Measurements from ENCODE around the gene RYR2.

Gene RYR2

DNA sequence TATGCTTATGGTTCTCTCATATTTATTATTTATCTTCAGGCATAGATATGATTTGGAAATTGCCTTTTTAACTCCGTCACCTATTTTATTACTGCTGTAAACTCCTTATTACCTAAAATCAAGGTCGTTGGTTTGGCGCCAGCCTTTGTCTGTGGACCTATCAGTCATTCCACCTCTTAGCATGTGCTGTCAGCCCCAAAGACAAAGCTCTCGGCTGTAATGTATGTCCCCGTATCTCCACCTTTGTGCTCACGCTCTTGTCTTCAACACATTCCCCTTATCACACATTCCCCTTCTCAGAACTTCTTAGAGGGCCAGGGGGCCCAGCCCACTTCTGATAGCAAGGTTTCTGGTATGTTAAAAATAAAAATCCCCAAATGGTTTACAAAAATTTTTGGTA lies 342.2 kb downstream of the RYR2 start:
- DNase-seq = no peak

GRCh38 chr1:237386362-237387143 lies 344.6 kb downstream of the RYR2 start:
- DNase-seq = no peak

DNA sequence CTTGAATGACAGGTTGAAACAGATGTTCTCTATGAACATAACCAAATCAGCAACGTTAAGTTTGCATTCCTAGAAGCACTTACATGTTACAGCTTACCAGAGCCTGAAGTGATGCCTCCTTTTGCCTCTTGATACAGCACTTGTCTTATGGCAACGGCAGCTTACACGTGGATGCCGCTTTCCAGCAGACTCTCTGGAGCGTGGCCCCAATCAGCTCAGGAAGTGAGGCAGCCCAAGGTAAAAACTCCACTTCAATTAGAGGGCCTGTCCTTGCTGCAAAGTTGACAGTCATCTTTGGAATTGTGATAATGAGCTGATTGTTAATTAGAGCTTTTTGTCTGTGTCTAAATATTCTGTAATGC lies 345.1 kb downstream of the RYR2 start:
- DNase-seq = no peak

DNA sequence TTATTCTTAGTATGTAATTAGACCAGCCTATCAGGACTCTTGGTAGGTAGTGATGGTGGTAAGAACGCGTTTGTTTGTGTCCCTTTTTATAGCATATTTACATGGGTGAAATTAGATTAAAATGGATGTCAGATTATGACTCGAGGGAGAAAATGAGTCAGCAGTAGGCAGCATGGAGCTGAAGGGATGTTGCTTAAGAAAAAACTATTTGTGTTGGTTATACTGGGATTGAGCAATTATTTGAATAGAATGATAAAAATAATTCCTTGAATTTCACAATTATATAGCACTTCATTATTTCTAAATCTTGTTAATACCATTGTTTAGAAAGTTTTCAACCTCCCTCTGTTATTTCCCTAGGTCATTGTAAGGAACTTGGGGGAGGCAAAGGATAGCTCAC lies 348.8 kb downstream of the RYR2 start:
- no peak for DNase-seq

GRCh38 chr1:237393632-237394031 lies 351.6 kb downstream of the RYR2 start:
- DNase-seq = no peak

DNA sequence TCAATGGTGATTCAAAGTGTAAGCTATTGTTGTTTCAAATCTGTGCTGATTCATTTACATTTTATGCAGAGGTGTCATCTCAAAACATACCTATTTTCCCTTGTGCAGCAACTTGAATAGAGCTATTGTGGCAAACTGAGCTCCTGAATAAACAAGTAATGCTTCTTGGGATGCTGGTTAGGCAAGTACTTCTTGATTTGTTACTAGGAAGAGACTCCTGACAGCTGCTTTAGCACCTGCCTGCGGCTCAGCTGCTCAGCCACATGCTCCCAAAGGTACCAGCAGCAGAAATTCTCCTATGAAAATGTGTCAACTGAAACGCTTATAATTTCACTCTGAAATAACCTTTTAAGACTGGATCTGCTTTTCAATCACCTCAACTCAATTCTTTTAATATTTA lies 352.3 kb downstream of the RYR2 start:
- DNase-seq = no peak

GRCh38 chr1:237396426-237396825 lies 354.4 kb downstream of the RYR2 start:
- DNase-seq = no peak

GRCh38 chr1:237398751-237399150 lies 356.8 kb downstream of the RYR2 start:
- DNase-seq = no peak

DNA sequence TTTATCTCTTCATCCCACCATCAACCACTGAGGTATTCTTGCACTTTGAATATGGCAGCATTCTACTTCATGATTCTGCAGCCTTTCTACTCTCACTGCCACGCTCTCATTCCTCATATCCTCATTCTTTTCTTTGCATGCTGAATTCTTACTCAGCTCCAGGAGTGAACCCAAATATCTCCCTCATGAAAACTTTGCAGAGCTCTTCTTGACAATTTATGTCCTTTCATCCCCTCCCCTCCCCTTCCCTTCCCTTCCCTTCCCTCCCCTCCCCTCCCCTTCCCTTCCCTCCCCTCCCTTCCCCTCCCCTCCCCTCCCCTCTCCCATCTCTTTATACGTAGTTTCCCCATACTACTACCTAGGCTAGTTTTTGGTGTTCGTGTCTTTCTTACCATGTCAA lies 363.9 kb downstream of the RYR2 start:
- no peak for DNase-seq

GRCh38 chr1:237411621-237412020 lies 369.6 kb downstream of the RYR2 start:
- DNase-seq = peak; percentile 4

GRCh38 chr1:237416924-237417655 lies 375.1 kb downstream of the RYR2 start:
- no peak for DNase-seq

DNA sequence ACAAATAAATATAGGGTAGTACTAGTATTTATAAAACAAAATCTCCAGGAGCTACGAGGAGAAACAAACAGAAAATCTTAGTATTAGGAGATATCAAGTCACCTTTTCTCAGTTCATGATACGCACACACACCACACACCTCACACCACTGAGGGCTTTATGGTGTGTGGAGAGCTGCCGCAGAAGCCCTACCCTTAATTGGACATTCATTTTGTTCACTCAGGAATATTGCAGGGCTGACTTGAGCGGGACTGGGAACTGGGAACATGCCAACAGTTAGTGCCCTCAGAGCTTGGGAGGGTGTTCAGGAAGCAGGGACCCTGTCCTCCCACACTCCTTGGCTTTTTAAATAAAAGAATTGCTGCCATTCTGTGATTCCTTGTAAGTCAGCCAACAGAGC lies 386.8 kb downstream of the RYR2 start:
- DNase-seq = no peak

GRCh38 chr1:237429252-237429651 lies 387.3 kb downstream of the RYR2 start:
- DNase-seq = no peak

GRCh38 chr1:237431448-237431847 lies 389.5 kb downstream of the RYR2 start:
- no peak for DNase-seq

DNA sequence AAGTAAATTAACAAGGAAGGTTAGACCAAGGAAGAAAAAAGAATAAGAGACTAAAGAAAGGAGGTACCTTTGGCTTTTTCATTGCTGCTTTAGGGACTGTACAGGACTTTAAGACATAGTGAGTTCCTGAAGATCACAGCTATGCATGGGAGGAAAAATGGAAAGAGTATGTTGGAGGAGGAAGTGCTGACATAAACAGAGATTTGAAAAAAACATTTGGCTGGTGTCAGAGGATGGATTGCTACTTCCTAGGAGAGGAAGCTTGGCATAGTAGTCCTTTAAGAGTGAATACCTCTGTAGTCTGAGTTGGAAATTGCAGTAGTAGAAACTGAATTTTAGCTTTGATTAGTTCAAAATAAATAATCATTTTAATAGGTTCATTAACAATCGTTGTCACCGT lies 398.4 kb downstream of the RYR2 start:
- DNase-seq = no peak

DNA sequence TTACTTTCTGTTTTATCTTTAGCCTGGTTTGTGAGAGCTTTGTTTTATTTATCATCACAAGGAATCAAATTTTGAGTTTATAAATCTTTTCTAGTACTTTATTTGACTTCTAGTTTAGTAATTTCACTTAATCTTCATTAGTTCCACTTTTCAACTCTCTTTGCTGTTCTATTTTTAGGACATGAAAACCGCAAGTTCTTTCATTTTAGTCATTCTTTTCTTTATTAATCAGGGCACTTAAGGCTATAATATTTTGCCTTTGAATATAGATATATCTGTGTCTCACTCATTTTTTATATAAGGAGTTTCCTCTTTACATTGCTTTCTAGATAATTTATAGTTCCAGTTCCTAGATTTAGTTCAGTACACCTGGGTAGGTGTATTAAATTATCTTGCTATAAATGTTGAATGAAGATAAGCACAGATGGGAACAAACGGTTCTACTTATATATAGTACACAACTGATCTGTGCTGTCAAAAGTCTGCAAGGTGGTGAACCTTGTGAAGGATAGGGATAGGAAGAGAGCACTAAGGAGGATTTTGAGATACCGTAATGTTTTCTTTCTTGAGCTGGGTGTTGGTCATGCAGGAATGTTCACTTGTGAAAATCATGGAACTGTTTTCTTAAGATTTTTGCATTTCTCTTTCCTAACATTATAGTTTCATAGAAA lies 402.3 kb downstream of the RYR2 start:
- no peak for DNase-seq

DNA sequence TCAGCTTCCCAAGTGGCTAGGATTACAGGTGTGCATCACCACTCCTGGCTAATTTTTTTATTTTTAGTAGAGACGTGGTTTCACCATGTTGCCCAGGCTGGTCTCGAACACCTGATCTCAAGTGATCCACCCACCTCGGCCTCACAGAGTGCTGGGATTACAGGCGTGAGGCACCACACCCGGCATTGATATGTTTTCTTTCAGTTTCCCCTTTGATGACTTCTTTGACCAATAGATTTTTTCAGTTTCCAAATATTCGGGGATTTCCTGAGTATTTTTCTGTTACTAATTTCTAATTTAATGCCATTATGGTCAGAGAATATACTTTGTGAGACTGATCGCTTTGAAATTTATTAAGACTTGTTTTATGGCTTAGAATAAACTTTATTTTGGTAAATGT lies 406.1 kb downstream of the RYR2 start:
- no peak for DNase-seq

DNA sequence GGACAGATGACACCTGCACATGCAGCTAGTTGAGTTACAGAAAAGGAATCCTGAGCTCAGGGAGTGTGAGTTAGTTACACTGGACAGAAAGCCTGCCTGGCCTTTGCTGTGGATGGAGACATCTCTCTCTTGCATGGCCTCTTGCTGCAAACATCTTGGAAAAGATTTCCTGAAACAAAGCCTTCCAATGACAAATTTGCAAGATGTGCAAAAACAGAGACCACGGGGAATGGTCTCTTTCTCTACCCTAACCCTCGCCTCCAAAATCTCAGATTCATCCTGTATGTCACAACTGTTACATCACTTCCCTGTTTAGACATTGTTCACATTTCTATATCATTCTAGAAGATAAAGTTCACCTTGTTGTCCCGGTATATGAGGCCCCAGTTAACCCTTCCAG lies 415.6 kb downstream of the RYR2 start:
- DNase-seq = no peak

GRCh38 chr1:237467320-237467719 lies 425.3 kb downstream of the RYR2 start:
- DNase-seq = no peak

DNA sequence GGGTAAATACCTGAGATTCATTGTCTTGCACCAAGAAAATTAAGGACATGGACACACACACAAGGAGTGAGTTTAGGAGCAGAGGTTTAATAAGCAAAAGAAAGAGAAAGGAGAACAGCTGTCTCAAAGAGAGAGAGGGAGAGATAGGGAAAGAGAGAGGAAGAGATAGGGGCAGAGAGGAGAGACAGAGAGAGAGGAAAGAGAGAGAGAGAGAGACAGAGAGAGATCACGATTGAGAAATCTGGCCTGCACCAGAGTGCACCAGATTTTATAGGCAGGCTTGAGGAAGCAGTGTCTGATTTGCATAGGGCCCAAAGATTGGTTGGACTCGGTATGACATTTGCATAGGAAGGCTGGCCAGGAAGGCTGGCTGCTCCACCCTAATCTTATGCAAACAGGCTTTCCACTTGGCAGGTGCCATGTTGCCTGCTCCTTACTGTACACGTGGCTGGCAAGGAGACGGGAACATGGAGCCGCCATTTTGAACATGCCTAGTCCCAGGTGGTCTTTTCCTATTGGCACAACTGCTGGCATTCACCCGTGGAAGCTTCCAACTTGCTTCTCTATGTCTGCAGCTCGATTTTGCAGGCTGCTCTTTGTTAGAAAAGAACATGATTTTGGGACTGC lies 428.8 kb downstream of the RYR2 start:
- no peak for DNase-seq

GRCh38 chr1:237471377-237471776 lies 429.4 kb downstream of the RYR2 start:
- no peak for DNase-seq

- DNase-seq = no peak
These were observed 430.0 kb downstream of the RYR2 start for GRCh38 chr1:237471956-237472355.

- no peak for DNase-seq
These were observed 431.9 kb downstream of the RYR2 start for GRCh38 chr1:237473854-237474253.

- no peak for DNase-seq
These were observed 436.1 kb downstream of the RYR2 start for GRCh38 chr1:237478082-237478481.
